ENCODE results near the gene HOXB6.

The HOXB6 gene

GRCh38 chr17:48546924-48547807 lies 57.6 kb downstream of the HOXB6 start:
- no peak overlapping the region for H3K4me3 Mint-ChIP-seq
- ATAC-seq = no peak
- H3K36me3 Mint-ChIP-seq = no peaks in the 10 kb centered on the region
- H3K27ac Mint-ChIP-seq = no peak overlapping the region
- H3K4me1 Mint-ChIP-seq = peaks cover 20% of the 10 kb centered on the region
- no peaks in the 10 kb centered on the region for H3K9me3 Mint-ChIP-seq
- H3K27me3 Mint-ChIP-seq = peaks cover 56% of the 10 kb centered on the region

- H3K4me3 Mint-ChIP-seq = no peak overlapping the region
- ATAC-seq = no peak
- no peaks in the 10 kb centered on the region for H3K9me3 Mint-ChIP-seq
- peaks cover 56% of the 10 kb centered on the region for H3K27me3 Mint-ChIP-seq
- no peak overlapping the region for H3K27ac Mint-ChIP-seq
- H3K36me3 Mint-ChIP-seq = no peaks in the 10 kb centered on the region
- H3K4me1 Mint-ChIP-seq = peaks cover 28% of the 10 kb centered on the region
Observed at GRCh38 chr17:48546137-48546923, 58.5 kb downstream of the HOXB6 start.
